ENCODE results near the gene KCTD20.
"Not testable (repeated sequence)": the region's sequence is repeated elsewhere in the genome, so short reads cannot be mapped to it uniquely, and the experiment has no call there.

DNA sequence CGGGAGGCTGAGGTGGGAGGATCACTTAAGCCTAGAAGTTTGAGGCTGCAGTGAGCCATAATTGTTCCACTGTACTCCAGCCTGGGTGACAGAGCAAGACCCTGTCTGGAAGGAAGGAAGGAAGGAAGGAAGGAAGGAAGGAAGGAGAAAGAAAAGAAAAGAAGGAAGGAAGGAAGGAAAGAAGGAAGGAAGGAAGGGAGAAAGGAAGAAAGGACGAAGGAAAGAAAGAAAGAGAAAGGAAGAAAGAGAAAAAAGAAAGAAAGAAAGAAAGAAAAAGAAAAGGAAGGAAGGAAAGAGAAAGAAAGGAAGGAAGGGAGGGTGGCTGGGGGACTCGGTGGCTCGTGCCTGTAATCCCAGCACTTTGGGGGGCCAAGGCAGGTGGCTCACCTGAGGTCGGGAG, 33.1 kb upstream of the KCTD20 start:
- TF ChIP-seq, protein P1, sequence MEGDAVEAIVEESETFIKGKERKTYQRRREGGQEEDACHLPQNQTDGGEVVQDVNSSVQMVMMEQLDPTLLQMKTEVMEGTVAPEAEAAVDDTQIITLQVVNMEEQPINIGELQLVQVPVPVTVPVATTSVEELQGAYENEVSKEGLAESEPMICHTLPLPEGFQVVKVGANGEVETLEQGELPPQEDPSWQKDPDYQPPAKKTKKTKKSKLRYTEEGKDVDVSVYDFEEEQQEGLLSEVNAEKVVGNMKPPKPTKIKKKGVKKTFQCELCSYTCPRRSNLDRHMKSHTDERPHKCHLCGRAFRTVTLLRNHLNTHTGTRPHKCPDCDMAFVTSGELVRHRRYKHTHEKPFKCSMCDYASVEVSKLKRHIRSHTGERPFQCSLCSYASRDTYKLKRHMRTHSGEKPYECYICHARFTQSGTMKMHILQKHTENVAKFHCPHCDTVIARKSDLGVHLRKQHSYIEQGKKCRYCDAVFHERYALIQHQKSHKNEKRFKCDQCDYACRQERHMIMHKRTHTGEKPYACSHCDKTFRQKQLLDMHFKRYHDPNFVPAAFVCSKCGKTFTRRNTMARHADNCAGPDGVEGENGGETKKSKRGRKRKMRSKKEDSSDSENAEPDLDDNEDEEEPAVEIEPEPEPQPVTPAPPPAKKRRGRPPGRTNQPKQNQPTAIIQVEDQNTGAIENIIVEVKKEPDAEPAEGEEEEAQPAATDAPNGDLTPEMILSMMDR (IDR thresholded peaks at IDR 0.05; ENCODE audit: insufficient read depth, low read length, poor library complexity, severe bottlenecking) = not testable (repeated sequence)
- not testable (repeated sequence) for TF ChIP-seq EZH2phosphoT487 (conservative IDR thresholded peaks at IDR 0.05; ENCODE audit: low read length)

Measured in SU-DHL-6 (cell line).